GM19467 (cell line): ENCODE results near the gene MBNL1.
"Not testable (repeated sequence)": the region's sequence is repeated elsewhere in the genome, so short reads cannot be mapped to it uniquely, and the experiment has no call there.

Source experiments
- ATAC-seq: cut with Tn5 transposase; IDR thresholded peaks from one replicate; pipeline ENCODE4 v1.9.1; 2021; ENCODE audit warnings: mild to moderate bottlenecking, moderate library complexity; ENCODE audit not compliant: unreplicated experiment

Gene MBNL1

DNA sequence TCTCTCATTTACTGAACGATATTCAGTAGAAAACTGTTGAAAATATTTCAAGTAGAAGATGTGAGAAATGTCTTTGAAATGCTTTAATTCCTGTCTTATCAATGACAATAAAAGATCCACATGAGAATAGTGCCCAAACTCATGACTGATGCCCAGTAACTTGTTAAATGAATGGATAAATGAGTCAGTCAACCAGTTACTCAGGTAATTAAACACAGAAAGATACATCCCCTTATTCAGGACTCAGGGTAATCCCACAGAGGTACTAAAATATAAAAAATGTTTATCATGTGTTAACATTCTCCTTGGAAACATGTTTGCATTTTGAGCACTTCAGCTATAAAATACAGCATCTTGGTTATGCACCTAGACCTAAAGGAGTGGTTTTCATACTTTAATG lies 169.5 kb downstream of the MBNL1 start:
- no peak for ATAC-seq

DNA sequence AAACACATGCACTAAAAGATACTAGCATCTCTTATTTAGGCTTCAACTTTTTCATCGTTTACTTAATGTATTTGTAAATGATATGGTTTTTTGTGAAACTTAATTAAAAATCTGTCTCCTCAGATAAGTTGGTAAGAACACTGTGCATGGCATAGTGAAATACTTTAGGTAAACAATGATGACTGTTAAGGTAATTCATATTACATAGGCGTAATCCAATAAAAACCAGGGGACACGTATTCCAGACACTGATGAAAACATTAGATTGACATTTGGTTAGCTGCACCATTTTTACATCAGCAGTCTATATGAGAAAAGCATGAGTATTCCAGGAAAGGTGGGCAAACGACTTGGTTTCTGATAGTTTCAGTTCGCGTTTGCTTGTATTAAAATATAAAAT lies 170.0 kb downstream of the MBNL1 start:
- no peak for ATAC-seq

DNA sequence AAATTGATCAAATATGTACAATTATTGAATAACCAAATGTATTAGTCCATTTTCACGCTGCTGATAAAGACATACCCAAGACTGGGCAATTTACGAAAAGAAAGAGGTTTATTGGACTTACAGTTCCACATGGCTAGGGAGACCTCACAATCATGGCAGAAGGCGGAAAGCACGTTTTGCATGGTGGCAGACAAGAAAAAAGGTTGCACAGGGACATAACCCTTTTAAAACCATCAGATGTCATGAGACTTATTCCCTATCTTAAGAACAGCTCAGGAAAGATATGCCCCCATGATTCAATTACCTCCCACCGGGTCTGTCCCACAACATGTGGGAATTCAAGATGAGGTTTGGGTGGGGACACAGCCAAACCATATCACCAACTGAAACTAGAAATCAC lies 171.5 kb downstream of the MBNL1 start:
- ATAC-seq = not testable (repeated sequence)

- ATAC-seq = no peak
Observed at GRCh38 chr3:152443212-152444023, 174.7 kb downstream of the MBNL1 start.

- no peak for ATAC-seq
Observed at GRCh38 chr3:152444029-152444641, 175.4 kb downstream of the MBNL1 start.

- no peak for ATAC-seq
Observed at GRCh38 chr3:152445212-152445611, 176.5 kb downstream of the MBNL1 start.

DNA sequence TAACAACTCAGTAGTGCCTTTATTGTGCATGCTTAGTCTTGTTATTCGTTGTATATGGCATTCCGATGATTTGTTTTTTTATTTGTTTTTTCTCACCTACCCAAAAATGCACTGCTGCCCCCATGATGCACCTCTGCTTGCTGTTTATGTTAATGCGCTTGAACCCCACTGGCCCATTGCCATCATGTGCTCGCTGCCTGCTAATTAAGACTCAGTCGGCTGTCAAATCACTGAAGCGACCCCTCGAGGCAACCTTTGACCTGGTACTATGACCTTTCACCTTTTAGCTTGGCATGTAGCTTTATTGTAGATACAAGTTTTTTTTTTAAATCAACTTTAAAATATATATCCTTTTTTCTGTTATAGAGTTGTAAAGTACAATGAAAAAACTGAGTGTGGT lies 177.8 kb downstream of the MBNL1 start:
- no peak for ATAC-seq

GRCh38 chr3:152447511-152447910 lies 178.8 kb downstream of the MBNL1 start:
- ATAC-seq = no peak

GRCh38 chr3:152448091-152448490 lies 179.4 kb downstream of the MBNL1 start:
- no peak for ATAC-seq

DNA sequence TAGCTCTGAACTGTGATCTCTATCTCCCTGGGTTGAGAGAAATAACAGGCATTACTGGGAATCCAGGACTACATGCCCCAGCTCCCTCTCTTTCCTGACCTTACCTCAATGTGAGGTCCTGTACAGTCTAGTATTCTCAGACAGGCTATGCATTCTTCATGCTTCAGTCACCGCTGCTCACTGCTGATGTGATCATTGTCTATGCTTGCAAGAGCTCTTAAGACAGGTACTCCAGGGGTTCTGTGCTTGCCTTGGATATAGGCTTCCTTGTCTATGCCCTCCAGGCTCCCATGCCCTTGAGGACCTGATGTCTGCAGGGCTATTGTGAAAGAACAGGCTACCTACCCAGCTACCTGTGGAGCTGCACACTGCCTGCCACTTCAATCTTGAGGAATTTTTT lies 183.6 kb downstream of the MBNL1 start:
- no peak for ATAC-seq

DNA sequence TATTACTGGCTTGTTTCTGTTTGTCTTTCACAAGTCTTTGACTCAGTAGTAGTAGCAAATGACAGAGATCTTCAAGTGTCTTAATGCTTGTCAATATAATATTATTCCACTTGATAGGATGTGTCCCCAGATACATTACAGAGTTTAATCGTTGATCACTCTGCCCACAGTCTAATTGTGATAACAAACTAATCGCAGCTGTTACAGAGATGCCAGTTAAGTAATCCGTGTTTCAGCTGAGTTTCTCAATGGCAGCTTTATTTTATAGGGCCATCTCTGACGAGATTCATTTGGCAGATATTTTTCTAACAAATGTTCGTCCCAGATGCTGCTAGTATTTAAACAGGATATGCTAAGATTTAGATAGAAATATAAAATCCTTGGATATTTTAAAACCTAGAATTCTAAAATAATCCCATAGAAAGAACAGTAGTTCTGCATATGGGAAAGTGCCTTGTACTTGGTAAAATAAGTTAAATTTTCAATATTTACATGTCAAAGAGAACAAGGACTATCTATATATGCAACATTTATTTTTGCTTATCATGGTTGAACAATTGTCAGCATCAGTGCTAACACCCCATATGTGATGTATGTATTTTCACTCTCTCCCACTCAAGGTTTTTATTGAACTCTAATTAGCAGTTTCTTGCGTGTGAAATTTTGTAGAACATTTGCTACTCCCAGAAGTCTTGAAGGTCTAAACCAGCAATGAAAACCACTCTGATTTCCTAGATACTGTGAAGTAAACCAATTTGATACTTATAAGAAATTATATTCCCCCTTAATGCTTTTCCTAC lies 185.5 kb downstream of the MBNL1 start:
- ATAC-seq = no peak

- no peak for ATAC-seq
Observed at GRCh38 chr3:152455989-152456388, 187.3 kb downstream of the MBNL1 start.

GRCh38 chr3:152457500-152458375 lies 189.0 kb downstream of the MBNL1 start:
- ATAC-seq = no peak

- ATAC-seq = no peak
Observed at GRCh38 chr3:152458376-152459117, 189.8 kb downstream of the MBNL1 start.

GRCh38 chr3:152459118-152459515 lies 190.4 kb downstream of the MBNL1 start:
- ATAC-seq = no peak

GRCh38 chr3:152459572-152459971 lies 190.8 kb downstream of the MBNL1 start:
- ATAC-seq = no peak

- no peak for ATAC-seq
Observed at GRCh38 chr3:152460936-152461335, 192.2 kb downstream of the MBNL1 start.

- ATAC-seq = no peak
Observed at GRCh38 chr3:152461460-152461859, 192.7 kb downstream of the MBNL1 start.

DNA sequence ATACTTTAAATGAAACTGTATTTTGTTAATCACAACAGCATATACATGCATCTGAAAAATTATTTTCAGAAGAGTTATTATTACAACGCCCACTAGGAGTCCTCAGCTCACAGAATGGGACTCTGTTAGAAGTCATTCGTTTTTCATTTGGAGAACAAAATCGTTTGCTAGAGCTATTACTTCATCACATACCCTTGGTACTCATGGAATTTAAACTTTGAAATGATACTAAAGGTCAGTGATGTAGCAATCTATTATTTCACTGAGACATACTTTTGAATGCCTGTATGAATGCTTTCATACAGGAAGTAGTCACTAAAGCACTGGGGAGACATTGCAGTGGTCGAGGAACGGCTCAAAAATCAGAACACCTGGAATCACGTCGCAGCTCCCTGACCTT lies 198.1 kb downstream of the MBNL1 start:
- ATAC-seq = peak; percentile 50
